Forelimb muscle (tissue), 1 donor: ENCODE data around the gene MTO1. TPM values are rescaled to one million over a fixed set of nuclear protein-coding genes. Genes with fewer than 3 reads are reported as not detected.
A peak's percentile ranks its signal among the peaks of the same experiment; 100 is the strongest.
"Not testable (repeated sequence)": the region's sequence is repeated elsewhere in the genome, so short reads cannot be mapped to it uniquely, and the experiment has no call there.

Experiments used
- DNase-seq: peaks from one replicate; pipeline ENCODE4 v3.0.0-alpha.2; 2013; ENCODE audit warnings: low read depth
- polyA plus RNA-seq: library from polyadenylated mRNA; unstranded; fragments of 120-200 nt; gene quantifications from one replicate; pipeline ENCODE4 v1.2.1, GENCODE V29; 2013; ENCODE audit not compliant: insufficient read length

MTO1 gene
- polyA plus RNA-seq, 1 donor: 18.6 TPM

- no peak for DNase-seq
Observed at GRCh38 chr6:73503027-73503772, 41.7 kb downstream of the MTO1 start.

- no peak for DNase-seq
Observed at GRCh38 chr6:73504160-73504559, 42.6 kb downstream of the MTO1 start.

GRCh38 chr6:73505142-73505541 lies 43.6 kb downstream of the MTO1 start:
- no peak for DNase-seq

- not testable (repeated sequence) for DNase-seq
Observed at GRCh38 chr6:73505705-73506104, 44.2 kb downstream of the MTO1 start.

- no peak for DNase-seq
Observed at GRCh38 chr6:73506246-73506645, 44.7 kb downstream of the MTO1 start.

GRCh38 chr6:73508776-73509175 lies 47.2 kb downstream of the MTO1 start:
- no peak for DNase-seq

- no peak for DNase-seq
Observed at GRCh38 chr6:73509851-73510250, 48.3 kb downstream of the MTO1 start.

GRCh38 chr6:73511796-73512195 lies 50.3 kb downstream of the MTO1 start:
- DNase-seq: no peak

- DNase-seq: no peak
Observed at GRCh38 chr6:73513496-73513854, 51.9 kb downstream of the MTO1 start.

- DNase-seq: no peak
Observed at GRCh38 chr6:73514746-73515110, 53.2 kb downstream of the MTO1 start.

GRCh38 chr6:73515204-73515655 lies 53.7 kb downstream of the MTO1 start:
- DNase-seq: no peak

GRCh38 chr6:73516514-73517489 lies 55.3 kb downstream of the MTO1 start:
- DNase-seq: no peak

GRCh38 chr6:73518100-73518981 lies 56.8 kb downstream of the MTO1 start:
- not testable (repeated sequence) for DNase-seq

GRCh38 chr6:73518982-73519881 lies 57.7 kb downstream of the MTO1 start:
- not testable (repeated sequence) for DNase-seq

- no peak for DNase-seq
Observed at GRCh38 chr6:73519926-73520687, 58.6 kb downstream of the MTO1 start.

GRCh38 chr6:73520688-73521350 lies 59.3 kb downstream of the MTO1 start, which contains the start of gene EEF1A1:
Gene EEF1A1 (minus strand): TSS chr6:73521032. CDS start chr6:73520026, 1,006 bp downstream.
- peak; percentile 97 for DNase-seq

GRCh38 chr6:73521351-73521985 lies 59.9 kb downstream of the MTO1 start:
- peak; percentile 85 for DNase-seq

- DNase-seq: peak; percentile 43
Observed at GRCh38 chr6:73523434-73524123, 62.0 kb downstream of the MTO1 start.
